RWPE1 (cell line): ENCODE results near the gene NMT2.

Source experiments
- CTCF ChIA-PET: fragments of 350-600 bp; sonication (Branson Sonifier 250); formaldehyde crosslinking; extraction: SDS; loops from one replicate; lab custom pipeline; 2021; lab: Yijun Ruan, JAX
- POLR2A ChIA-PET: fragments of 400-600 bp; formaldehyde crosslinking; extraction: SDS; loops from one replicate; lab custom pipeline; 2020; ENCODE audit warnings: antibody characterized with exemption; ENCODE audit not compliant: low non-redundant PET; lab: Yijun Ruan, JAX
- DNase-seq: peaks from one replicate; pipeline ENCODE4 v3.0.0; 2012; ENCODE audit warnings: low spot score
- H3K27ac ChIP-seq: fragments of 450-650 bp; 2 replicates; pipeline ENCODE4 v1.5.1; 2017
- TF ChIP-seq, protein P1 (sequence below): fragments of 450-650 bp; conservative IDR thresholded peaks from 2 replicates; pipeline ENCODE4 v1.5.1; 2017; ENCODE audit warnings: low read depth, mild to moderate bottlenecking

NMT2 gene

DNA sequence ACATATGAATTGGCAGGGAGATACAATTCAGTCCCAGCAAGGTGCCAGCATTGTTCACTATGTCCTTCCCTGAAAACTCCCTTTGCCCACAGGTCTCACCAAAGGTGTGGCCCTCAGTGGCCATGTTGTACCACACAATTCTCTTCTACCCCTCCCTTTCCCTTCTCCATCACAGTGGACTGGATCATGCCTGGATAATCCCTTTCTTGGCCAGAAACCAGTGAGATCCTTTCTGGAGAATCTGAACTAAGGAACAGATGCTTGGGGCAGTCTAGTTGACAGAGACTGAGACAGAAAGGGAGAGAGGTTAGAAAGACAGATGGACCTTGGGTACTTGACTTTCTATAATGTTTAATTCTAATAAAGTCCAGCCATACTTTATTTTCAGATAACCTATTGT is 9.5 kb downstream of the NMT2 start:
- TF ChIP-seq, protein P1, sequence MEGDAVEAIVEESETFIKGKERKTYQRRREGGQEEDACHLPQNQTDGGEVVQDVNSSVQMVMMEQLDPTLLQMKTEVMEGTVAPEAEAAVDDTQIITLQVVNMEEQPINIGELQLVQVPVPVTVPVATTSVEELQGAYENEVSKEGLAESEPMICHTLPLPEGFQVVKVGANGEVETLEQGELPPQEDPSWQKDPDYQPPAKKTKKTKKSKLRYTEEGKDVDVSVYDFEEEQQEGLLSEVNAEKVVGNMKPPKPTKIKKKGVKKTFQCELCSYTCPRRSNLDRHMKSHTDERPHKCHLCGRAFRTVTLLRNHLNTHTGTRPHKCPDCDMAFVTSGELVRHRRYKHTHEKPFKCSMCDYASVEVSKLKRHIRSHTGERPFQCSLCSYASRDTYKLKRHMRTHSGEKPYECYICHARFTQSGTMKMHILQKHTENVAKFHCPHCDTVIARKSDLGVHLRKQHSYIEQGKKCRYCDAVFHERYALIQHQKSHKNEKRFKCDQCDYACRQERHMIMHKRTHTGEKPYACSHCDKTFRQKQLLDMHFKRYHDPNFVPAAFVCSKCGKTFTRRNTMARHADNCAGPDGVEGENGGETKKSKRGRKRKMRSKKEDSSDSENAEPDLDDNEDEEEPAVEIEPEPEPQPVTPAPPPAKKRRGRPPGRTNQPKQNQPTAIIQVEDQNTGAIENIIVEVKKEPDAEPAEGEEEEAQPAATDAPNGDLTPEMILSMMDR: no peak

DNA sequence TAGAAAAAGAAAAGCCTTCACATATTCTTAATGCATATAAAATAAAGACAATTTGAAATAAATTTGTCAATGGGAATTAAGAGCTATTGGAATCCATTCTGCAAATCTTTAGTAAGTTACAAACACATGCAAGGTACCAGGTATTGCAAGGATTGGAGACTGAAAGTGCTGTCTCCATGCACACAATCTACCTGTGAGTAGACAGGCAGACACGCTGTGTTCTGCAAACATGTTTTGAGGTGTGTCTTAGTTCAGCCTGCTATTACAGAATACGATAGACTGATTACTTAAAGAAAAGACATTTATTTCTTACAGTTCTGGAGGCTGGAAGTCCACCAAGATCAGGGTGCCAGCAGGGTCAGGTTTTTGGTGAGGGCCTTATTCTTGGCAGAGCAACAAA is 10.0 kb downstream of the NMT2 start:
- H3K27ac ChIP-seq: no peak overlapping the region
- DNase-seq: no peak
- ChIA-PET CTCF (no interaction called here), POLR2A (no interaction called here)
- TF ChIP-seq, protein P1: no peak

More for the DNA sequence above, 9.5 kb downstream of the NMT2 start:
- H3K27ac ChIP-seq: no peak overlapping the region
- CTCF ChIA-PET: no interaction called here
- POLR2A ChIA-PET: no interaction called here
- no peak for DNase-seq

DNA sequence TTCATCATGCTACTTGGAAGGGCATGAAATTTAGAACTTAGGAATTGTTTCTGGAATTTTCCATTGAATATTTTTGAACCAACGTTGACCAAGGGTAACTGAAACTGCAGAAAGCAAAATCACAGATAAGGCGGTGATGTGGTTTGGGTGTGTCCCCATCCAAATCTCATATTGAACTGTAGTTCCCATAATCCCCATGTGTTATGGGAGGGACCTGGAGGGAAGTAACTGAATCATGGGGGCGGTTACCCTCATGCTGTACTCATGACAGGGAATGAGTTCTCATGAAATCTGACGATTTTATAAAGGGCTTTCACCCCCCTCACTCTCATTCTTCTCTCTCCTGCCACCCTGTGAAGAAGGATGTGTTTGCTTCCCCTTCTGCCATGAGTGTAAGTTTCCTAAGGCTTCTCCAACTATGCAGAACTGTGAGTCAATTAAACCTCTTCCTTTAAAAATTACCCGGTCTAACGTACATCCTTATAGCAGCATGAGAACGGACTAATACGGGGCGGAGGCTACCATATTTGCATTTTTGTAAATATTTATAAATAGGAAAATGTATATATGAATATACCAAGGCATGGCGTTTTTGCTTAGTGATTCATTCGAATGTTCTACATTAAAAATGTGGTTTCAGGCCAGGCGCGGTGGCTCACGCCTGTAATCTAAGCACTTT is 12.4 kb downstream of the NMT2 start:
- TF ChIP-seq, protein P1: no peak
- no peak overlapping the region for H3K27ac ChIP-seq
- ChIA-PET POLR2A (no interaction called here), CTCF (no interaction called here)
- no peak for DNase-seq

DNA sequence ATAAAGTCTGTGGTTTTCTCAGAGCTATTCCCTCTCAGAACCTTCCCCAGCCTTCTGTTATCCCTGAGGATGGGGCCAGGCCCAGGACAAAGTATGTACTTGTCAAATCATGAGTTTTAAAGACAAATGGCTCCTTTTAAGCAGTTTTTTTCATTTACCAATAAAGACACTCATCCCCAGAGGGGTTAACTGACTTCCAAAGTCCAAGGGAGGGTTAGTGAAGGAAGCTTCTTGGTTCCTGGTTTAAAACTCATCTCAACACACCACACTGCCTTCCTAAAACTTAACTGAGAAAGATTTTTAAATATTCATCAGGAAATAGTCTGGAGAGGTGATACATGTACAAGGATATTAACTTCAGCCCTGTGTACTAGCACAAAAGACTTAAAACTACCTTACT is 15.9 kb downstream of the NMT2 start:
- CTCF ChIA-PET: no interaction called here
- no peak overlapping the region for H3K27ac ChIP-seq
- DNase-seq: no peak
- POLR2A ChIA-PET: no interaction called here
- TF ChIP-seq, protein P1: no peak

DNA sequence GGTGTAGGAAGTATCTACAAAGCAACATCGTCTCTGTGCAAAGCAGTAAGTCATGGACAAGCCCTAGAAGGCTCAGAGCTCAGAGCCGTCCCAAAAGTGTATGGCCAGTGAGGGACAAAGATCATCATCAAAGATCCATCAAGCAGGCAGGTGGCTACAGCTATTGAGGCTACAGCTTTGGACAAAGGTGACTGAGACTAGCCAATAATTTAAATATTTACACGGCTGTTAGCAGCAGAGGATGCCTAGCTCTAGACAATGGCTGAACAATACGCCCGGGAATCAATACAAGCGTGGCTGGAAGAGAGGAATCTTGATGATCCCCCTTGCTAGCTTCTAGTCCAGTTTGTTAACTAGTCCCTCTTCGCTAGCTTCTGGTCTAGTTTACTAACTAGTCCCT is 17.9 kb downstream of the NMT2 start:
- TF ChIP-seq, protein P1: no peak

DNA sequence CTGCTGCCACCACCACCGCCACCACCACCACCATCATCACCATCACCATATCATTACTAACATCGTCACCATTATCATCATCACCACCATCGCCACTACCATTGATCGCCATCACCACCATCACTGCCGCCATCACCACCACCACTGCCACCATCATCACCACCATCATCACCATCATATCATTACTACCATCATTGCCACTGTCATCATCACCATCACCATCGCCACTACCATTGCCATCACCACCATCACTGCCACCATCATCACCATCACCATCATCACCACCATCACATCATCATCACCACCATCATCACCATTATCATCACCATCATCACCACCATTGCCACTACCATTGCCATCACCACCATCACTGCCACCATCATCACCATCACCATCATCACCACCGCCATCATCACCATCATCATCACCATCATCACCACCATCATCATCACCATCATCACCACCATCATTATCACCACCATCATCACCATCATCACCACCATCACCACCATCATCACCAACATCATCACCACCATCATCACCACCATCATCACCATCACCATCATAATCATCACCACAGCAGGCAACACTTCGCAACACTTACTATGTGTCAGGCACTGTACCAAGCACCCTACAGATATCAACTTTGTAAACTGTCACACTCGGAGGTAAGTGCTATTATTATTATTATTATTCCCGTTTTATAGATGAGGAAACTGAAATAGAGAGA is 19.3 kb downstream of the NMT2 start:
- no peak overlapping the region for H3K27ac ChIP-seq
- TF ChIP-seq, protein P1: no peak
- POLR2A ChIA-PET: no interaction called here
- CTCF ChIA-PET: no interaction called here
- no peak for DNase-seq

More for the DNA sequence above, 17.9 kb downstream of the NMT2 start:
- ChIA-PET POLR2A (no interaction called here), CTCF (interaction anchor here (0.5 to 0.7 kb wide), 2 partner anchors 34 to 249 kb away, joined by 3 read pairs; no protein-coding TSS in a partner anchor)
- H3K27ac ChIP-seq: no peak overlapping the region
- no peak for DNase-seq
